ENCODE measurements around the gene CDK5RAP2. TPM values are rescaled to one million over a fixed set of nuclear protein-coding genes. Genes with fewer than 3 reads are reported as not detected.

CDK5RAP2 gene
- total RNA-seq, 1 experiment from 2014 or later: 50.0 TPM

DNA sequence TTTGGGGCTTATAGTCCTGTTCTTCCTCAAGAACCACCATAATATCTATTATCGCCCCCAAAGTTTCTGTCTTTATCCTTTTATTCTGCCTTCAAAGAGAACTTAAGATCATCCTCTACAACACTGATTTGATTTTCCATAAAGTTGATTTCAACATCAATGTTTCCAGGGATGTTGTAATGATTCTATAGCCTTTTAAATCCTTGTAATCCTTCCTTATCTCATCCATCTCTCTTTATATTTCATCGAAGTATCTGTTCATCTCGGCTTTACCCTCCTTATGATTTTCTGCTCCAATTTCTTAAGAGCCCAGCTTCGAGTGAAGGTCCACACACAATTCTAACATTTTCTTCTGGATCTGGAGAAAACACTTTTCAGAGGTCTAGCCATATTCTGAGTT lies 218.4 kb downstream of the CDK5RAP2 start:
- TF ChIP-seq, protein P1, sequence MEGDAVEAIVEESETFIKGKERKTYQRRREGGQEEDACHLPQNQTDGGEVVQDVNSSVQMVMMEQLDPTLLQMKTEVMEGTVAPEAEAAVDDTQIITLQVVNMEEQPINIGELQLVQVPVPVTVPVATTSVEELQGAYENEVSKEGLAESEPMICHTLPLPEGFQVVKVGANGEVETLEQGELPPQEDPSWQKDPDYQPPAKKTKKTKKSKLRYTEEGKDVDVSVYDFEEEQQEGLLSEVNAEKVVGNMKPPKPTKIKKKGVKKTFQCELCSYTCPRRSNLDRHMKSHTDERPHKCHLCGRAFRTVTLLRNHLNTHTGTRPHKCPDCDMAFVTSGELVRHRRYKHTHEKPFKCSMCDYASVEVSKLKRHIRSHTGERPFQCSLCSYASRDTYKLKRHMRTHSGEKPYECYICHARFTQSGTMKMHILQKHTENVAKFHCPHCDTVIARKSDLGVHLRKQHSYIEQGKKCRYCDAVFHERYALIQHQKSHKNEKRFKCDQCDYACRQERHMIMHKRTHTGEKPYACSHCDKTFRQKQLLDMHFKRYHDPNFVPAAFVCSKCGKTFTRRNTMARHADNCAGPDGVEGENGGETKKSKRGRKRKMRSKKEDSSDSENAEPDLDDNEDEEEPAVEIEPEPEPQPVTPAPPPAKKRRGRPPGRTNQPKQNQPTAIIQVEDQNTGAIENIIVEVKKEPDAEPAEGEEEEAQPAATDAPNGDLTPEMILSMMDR (IDR thresholded peaks at IDR 0.05; ENCODE audit: unreplicated experiment): no peak
- Mint-ChIP-seq H3K4me1 (ENCODE audit: insufficient read depth, unreplicated experiment) (peaks cover 2% of the 10 kb centered on the region), H3K36me3 (ENCODE audit: insufficient read depth, unreplicated experiment) (no peaks in the 10 kb centered on the region), H3K4me3 (ENCODE audit: unreplicated experiment) (no peak overlapping the region), H3K9me3 (ENCODE audit: unreplicated experiment) (peaks cover 7% of the 10 kb centered on the region), H3K27me3 (ENCODE audit: insufficient read depth, unreplicated experiment) (no peaks in the 10 kb centered on the region), H3K27ac (ENCODE audit: low read depth, unreplicated experiment) (no peak overlapping the region)
- ChIA-PET CTCF (interaction anchor here (0.6 kb wide), 1 partner anchor 1763 kb away, joined by 4 read pairs; no protein-coding TSS in a partner anchor), POLR2A (no interaction called here)
- BruUV-seq (replicated peaks): no TSS peak
- intact Hi-C loops (cut with micrococcal nuclease): no loop called here
- DNase-seq (ENCODE audit: unreplicated experiment): no peak

DNA sequence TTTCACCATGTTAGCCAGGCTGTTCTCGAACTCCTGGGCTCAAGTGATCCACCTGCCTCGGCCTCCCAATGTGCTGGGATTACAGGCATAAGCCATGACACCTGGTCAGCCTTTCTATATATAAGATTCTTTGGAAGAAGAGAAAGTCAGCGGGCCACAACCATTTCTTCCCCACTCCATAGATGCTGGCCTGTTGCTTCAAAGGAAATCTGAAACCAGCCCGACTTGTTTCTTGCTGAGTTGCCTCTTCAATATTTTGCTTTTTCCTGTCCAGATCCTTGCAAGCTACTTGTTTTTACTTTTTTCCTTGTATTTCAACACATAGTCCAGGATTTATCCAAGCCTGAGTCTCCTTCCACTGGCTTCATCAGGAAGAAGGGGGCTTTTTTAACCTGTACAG lies 219.5 kb downstream of the CDK5RAP2 start:
- intact Hi-C loops (cut with micrococcal nuclease): no loop called here
- H3K9me3 Mint-ChIP-seq (ENCODE audit: unreplicated experiment): peaks cover 7% of the 10 kb centered on the region
- no peaks in the 10 kb centered on the region for H3K36me3 Mint-ChIP-seq (ENCODE audit: insufficient read depth, unreplicated experiment)
- POLR2A ChIA-PET: no interaction called here
- no peak for DNase-seq (ENCODE audit: unreplicated experiment)
- no TSS peak for BruUV-seq (replicated peaks)
- TF ChIP-seq, protein P1 (IDR thresholded peaks at IDR 0.05; ENCODE audit: unreplicated experiment): no peak
- H3K4me1 Mint-ChIP-seq (ENCODE audit: insufficient read depth, unreplicated experiment): no peaks in the 10 kb centered on the region
- no peak overlapping the region for H3K27ac Mint-ChIP-seq (ENCODE audit: low read depth, unreplicated experiment)
- CTCF ChIA-PET: interaction anchor here (1.8 kb wide), 1 partner anchor 11 kb away, joined by 6 read pairs; no protein-coding TSS in a partner anchor
- H3K27me3 Mint-ChIP-seq (ENCODE audit: insufficient read depth, unreplicated experiment): no peaks in the 10 kb centered on the region
- H3K4me3 Mint-ChIP-seq (ENCODE audit: unreplicated experiment): no peak overlapping the region

DNA sequence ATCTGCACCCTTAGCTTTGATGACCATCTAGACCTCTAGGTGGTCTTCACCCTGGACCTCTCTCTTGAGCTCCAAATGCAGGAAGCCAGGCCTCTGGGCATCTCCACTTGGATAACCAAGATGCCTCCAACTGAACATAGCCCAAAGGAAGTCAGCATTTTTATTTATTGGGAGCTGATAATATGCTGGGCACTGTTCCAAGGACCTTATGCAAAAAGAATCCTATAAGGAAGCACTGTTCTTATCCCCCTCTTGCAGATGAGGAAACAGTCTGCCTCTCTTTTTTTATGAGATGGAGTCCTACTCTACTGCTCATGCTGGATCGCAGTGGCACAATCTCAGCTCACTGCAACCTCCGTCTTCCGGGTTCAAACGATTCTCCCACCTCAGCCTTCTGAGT lies 219.9 kb downstream of the CDK5RAP2 start:
- Mint-ChIP-seq H3K4me1 (ENCODE audit: insufficient read depth, unreplicated experiment) (no peaks in the 10 kb centered on the region), H3K27ac (ENCODE audit: low read depth, unreplicated experiment) (no peak overlapping the region), H3K9me3 (ENCODE audit: unreplicated experiment) (peaks cover 4% of the 10 kb centered on the region), H3K27me3 (ENCODE audit: insufficient read depth, unreplicated experiment) (no peaks in the 10 kb centered on the region), H3K36me3 (ENCODE audit: insufficient read depth, unreplicated experiment) (no peaks in the 10 kb centered on the region), H3K4me3 (ENCODE audit: unreplicated experiment) (no peak overlapping the region)
- CTCF ChIA-PET: interaction anchor here (0.6 to 1.8 kb wide), 2 partner anchors 11 to 264 kb away, joined by 3 to 6 read pairs; no protein-coding TSS in a partner anchor
- DNase-seq (ENCODE audit: unreplicated experiment): no peak
- POLR2A ChIA-PET: no interaction called here
- BruUV-seq (replicated peaks): no TSS peak
- intact Hi-C loops (cut with micrococcal nuclease): no loop called here
- TF ChIP-seq, protein P1 (IDR thresholded peaks at IDR 0.05; ENCODE audit: unreplicated experiment): no peak

DNA sequence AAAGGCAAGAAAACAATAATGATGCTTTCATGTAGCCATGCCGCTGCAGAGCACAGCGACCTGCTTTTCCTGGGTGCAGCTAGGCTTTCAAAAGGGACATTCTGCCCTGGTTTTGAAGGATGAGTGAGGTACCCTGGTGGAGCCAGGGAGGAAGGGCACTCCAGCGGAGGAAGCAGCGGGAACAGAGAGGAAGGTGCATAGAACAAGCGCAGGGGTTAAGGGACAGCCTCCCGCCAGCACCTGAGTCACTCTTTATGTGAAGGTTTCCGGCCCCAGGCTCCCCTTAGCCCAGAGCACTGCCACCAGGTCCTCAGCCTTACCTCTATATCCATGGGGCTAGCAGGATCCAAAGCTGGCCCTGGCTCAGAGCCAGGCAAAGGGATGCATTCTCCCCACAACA lies 221.1 kb downstream of the CDK5RAP2 start:
- intact Hi-C loops (cut with micrococcal nuclease): no loop called here
- POLR2A ChIA-PET: no interaction called here
- no peak for DNase-seq (ENCODE audit: unreplicated experiment)
- TF ChIP-seq, protein P1 (IDR thresholded peaks at IDR 0.05; ENCODE audit: unreplicated experiment): no peak
- Mint-ChIP-seq H3K4me1 (ENCODE audit: insufficient read depth, unreplicated experiment) (no peaks in the 10 kb centered on the region), H3K36me3 (ENCODE audit: insufficient read depth, unreplicated experiment) (no peaks in the 10 kb centered on the region), H3K4me3 (ENCODE audit: unreplicated experiment) (no peak overlapping the region), H3K27me3 (ENCODE audit: insufficient read depth, unreplicated experiment) (no peaks in the 10 kb centered on the region), H3K27ac (ENCODE audit: low read depth, unreplicated experiment) (no peak overlapping the region), H3K9me3 (ENCODE audit: unreplicated experiment) (no peaks in the 10 kb centered on the region)
- BruUV-seq (replicated peaks): no TSS peak
- CTCF ChIA-PET: interaction anchor here (1.5 kb wide), 1 partner anchor 9 kb away, joined by 3 read pairs; no protein-coding TSS in a partner anchor
